ENCODE measurements around the gene CRTC1. TPM values are rescaled to one million over a fixed set of nuclear protein-coding genes. Genes with fewer than 3 reads are reported as not detected.

The CRTC1 gene
- total RNA-seq, 4 donors from 2014 or later, result 4.1 to 6.3 (median 4.7) TPM

DNA sequence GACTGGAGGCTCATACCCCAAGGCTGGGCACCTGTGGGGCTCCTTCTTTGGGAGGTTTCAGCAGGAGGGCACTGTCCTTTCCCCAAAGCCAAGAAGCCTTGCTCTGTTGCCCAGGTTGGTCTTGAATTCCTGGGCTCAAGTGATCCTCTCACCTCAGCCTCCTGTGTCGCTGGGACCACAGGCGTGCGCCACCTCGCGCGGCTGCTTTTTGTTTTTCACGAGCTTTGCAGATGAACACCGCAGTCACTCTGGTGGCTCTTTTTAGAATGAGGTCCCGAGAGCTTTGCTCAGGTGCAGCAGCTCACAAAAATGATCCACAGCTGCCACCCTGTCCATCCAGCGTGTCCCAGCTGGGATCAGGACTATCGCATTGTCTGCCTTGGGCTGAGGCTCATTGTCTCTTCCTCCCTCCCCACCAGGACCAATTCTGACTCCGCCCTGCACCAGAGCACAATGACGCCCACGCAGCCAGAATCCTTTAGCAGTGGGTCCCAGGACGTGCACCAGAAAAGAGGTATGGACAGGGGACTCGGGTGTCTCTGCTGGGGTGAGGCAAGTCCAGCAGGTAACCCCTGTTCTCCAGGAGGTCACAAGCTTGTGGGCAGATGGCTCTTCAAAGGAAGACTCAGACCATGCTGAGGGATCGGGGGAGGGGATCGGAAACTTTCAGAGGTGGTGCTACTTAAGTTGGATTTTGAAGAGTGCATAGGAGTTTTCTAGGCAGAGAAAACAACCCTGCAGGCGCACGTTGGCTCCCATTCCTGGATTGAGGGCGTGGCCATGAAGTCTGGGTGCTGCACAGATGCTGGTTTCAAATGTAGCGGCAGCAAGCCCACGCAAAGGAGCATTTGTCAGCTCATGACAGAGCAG lies 66.1 kb downstream of the CRTC1 start:
- Histone ChIP-seq H3K4me1 (peaks cover 5% of the 10 kb centered on the region), H3K27me3 (no peaks in the 10 kb centered on the region), H3K36me3 (peaks cover 22% of the 10 kb centered on the region), H3K9me3 (no peaks in the 10 kb centered on the region), H3K27ac (no peak overlapping the region), H3K4me3 (no peak overlapping the region)
- DNase-seq (ENCODE audit: low spot score in 2 of 2), result no peak
- 93% methylated on average over 21 of the region's 23 CpGs for WGBS
- TF ChIP-seq POLR2AphosphoS5 (IDR thresholded peaks at IDR 0.05) (no peak), POLR2A (IDR thresholded peaks at IDR 0.05) (no peak), CTCF (IDR thresholded peaks at IDR 0.05) (no peak), EP300 (IDR thresholded peaks at IDR 0.05) (no peak)

DNA sequence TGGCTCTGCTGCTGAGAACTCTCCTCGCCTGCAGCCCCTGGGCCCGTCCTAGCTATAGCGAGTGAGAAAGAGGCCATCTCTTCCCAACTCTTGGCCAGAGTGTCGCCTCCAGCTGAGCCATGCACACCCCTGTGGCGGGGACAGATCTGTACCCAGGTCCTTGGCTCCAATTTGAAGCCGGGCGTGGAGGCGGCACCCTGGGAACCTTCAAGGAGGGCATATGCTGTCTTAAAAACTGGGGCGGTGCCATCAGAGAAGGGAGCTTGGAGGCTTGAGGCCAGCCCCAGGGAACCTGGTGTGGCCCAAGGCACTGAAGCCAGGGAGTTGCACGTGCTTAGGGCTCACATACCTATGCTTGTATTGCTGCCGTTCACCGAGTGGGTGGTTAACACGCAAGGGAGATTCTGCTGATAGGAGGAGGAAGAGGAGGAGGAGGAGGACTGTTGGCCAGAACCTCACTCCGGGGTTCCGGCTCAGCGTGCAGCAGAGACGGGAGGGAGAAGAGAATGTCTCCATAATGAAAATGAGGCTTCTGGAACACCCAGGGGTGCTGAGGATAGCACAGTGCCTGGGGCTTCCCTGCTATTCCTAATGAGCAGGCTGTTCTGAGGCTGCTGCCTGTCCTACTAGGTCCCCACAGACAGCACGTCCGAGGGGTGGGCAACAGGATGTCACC lies 67.0 kb downstream of the CRTC1 start:
- no peak for DNase-seq (ENCODE audit: low spot score in 2 of 2)
- no peak for TF ChIP-seq EP300 (IDR thresholded peaks at IDR 0.05)
- no peak for TF ChIP-seq POLR2AphosphoS5 (IDR thresholded peaks at IDR 0.05)
- TF ChIP-seq CTCF (IDR thresholded peaks at IDR 0.05), result no peak
- no peak for TF ChIP-seq POLR2A (IDR thresholded peaks at IDR 0.05)
- Histone ChIP-seq H3K27ac (no peak overlapping the region), H3K9me3 (no peaks in the 10 kb centered on the region), H3K4me3 (no peak overlapping the region), H3K27me3 (no peaks in the 10 kb centered on the region), H3K36me3 (peaks cover 22% of the 10 kb centered on the region), H3K4me1 (peaks cover 2% of the 10 kb centered on the region)
- WGBS, result 69% methylated on average over 14 of the region's 19 CpGs

DNA sequence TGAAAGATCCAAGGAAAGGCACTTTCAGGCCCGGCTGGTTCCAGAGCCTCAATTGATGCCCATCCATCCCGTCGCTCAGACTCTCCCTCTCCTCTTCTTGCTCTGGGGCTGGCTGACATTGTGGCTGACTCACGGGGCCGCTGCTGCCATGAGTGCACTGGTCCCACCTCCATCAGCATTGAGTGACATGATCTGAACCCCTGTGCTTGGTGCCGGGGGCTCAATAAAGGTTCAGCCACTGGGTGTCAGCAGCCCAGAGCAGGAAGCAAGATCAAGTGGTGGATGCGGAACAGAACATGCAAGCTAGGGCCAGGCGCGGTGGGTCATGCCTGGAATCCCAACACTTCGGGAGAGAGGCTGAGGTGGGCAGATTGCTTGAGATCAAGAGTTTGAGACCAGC lies 68.1 kb downstream of the CRTC1 start:
- TF ChIP-seq POLR2A (IDR thresholded peaks at IDR 0.05) (no peak), POLR2AphosphoS5 (IDR thresholded peaks at IDR 0.05) (no peak), EP300 (IDR thresholded peaks at IDR 0.05) (no peak), CTCF (IDR thresholded peaks at IDR 0.05) (no peak)
- Histone ChIP-seq H3K27me3 (no peaks in the 10 kb centered on the region), H3K9me3 (no peaks in the 10 kb centered on the region), H3K36me3 (peaks cover 22% of the 10 kb centered on the region), H3K27ac (no peak overlapping the region), H3K4me3 (no peak overlapping the region), H3K4me1 (peaks cover 1% of the 10 kb centered on the region)
- no peak for DNase-seq (ENCODE audit: low spot score in 2 of 2)
- 95% methylated on average over 10 of the region's 10 CpGs for WGBS

- TF ChIP-seq CTCF (IDR thresholded peaks at IDR 0.05), result no peak
- no peak for TF ChIP-seq POLR2AphosphoS5 (IDR thresholded peaks at IDR 0.05)
- TF ChIP-seq EP300 (IDR thresholded peaks at IDR 0.05), result no peak
- TF ChIP-seq POLR2A (IDR thresholded peaks at IDR 0.05), result no peak
- 86% methylated on average over 4 of the region's 4 CpGs for WGBS
Observed at GRCh38 chr19:18754501-18754900, 71.0 kb downstream of the CRTC1 start.

GRCh38 chr19:18756896-18757295 lies 73.4 kb downstream of the CRTC1 start:
- Histone ChIP-seq H3K36me3 (peaks cover 7% of the 10 kb centered on the region), H3K4me1 (peaks cover 36% of the 10 kb centered on the region), H3K27me3 (no peaks in the 10 kb centered on the region), H3K27ac (no peak overlapping the region), H3K9me3 (no peaks in the 10 kb centered on the region), H3K4me3 (no peak overlapping the region)
- TF ChIP-seq CTCF (IDR thresholded peaks at IDR 0.05) (no peak), POLR2AphosphoS5 (IDR thresholded peaks at IDR 0.05) (no peak), POLR2A (IDR thresholded peaks at IDR 0.05) (no peak)
- WGBS, result 71% methylated on average over 16 of the region's 16 CpGs
- no peak for DNase-seq (ENCODE audit: low spot score in 2 of 2)

More at GRCh38 chr19:18754501-18754900, 71.0 kb downstream of the CRTC1 start:
- Histone ChIP-seq H3K36me3 (peaks cover 22% of the 10 kb centered on the region), H3K4me3 (no peak overlapping the region), H3K27ac (no peak overlapping the region), H3K4me1 (peaks cover 12% of the 10 kb centered on the region), H3K27me3 (no peaks in the 10 kb centered on the region), H3K9me3 (no peaks in the 10 kb centered on the region)
- no peak for DNase-seq (ENCODE audit: low spot score in 2 of 2)
